ENCODE measurements around the gene UBA7. TPM values are rescaled to one million over a fixed set of nuclear protein-coding genes. Genes with fewer than 3 reads are reported as not detected.
"Not testable (repeated sequence)": the region's sequence is repeated elsewhere in the genome, so short reads cannot be mapped to it uniquely, and the experiment has no call there.

UBA7 gene
- total RNA-seq, 1 experiment from 2014 or later, result 13.0 TPM

DNA sequence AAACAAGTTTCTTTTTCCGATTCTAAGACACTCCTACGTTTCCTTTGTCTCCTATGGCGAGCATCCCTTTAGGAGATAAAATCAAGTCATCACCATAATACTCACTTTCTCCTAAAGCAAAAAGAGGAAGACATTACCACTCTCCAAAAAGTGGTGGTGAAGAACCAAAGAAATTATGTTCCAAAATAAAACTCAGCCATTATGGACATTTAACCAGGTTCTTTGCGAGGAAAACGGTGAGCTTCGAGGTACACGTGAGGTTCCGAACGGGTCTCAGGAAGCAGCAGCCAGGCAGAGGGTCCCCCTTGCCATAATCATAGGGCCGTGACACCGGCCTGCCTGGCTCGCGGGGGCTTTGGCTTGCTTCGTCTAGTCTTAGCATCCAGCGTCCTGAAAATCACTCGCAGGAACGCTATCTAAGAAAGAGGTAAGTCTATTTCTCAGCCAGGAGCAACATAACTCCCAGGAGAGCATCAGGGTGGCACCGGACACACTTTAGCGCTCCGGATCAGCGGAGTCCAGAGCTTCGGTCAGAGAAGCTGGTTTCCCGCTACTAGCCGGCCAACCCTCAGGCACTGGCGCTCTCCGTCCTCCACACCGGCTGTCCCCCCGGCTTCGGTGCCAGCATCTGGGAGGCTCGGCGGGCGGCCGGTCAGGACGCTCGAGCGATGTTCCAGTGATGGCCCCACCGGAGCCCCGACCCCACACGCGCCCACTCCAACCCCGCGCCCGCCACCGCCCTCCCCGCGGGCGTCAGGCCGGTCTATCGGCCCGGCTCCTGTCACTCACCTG, 28.0 kb downstream of the UBA7 start:
- DNase-seq (ENCODE audit: low read depth), result peak; percentile 30

DNA sequence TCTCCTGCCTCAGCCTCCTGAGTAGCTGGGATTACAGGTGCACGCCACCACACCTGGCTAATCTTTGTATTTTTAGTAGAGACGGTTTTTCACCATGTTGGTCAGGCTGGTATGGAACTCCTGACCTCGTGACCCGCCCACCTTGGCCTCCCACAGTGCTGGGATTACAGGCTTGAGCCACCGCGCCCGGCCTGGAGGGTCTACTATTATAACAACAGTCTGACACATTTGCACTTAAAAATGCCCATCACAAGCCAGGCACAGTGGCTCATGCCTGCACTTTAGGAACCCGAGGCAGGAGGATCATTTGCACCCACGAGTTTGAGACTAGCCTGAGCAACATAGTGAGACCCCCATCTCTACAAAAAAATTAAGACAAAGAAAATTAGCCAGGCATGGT, 31.5 kb downstream of the UBA7 start:
- not testable (repeated sequence) for DNase-seq (ENCODE audit: low read depth)

DNA sequence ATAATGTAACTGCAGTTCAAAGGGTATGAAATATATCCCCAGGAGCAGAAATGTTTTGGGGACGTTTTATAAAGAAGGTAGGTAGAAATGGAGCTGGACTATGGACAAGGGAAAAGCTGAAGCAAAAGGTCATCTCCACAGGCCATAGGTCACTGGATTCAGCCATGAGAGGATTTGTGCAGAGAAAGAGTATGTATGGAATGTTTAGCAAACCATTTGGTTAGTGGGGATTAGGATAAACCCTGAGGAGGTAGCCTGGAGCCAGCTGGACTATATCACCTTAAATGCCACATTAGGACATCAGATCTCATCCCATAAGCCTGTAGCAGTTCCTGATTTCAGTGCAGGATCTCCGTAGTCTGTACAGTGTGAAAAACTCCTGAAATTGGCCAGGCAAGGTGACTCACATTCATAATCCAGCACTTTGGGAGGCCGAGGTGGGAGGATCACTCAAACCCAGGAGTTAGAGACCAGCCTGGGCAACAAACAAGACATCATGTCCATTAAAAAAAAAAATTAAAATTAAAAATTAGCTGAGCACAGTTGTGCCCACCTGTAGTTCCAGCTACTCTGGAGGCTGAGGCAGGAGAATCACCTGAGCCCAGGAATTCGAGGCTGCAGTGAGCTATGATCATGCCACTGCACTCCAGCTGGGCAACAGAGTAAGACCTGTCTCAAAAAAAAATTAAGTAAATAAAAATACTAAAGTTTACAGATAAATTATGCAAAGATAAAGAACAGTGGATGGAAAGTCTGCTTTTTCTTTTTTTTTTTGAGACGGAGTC, 32.1 kb downstream of the UBA7 start:
- no peak for DNase-seq (ENCODE audit: low read depth)

DNA sequence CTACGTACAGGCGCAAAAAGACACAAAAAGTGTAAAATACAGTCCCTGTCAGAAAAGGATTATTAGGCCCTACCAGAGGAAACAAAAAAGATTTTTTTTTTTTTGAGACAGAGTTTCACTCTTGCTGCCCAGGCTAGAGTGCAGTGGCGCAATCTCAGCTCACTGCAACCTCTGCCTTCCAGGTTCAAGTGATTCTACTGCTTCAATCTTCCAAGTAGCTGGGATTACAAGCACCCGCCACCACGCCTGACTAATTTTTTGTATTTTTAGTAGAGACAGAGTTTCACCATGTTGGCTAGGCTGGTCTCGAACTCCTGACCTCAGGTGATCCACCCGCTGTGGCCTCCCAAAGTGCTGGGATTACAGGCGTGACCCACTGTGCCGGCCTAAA, 32.8 kb downstream of the UBA7 start:
- not testable (repeated sequence) for DNase-seq (ENCODE audit: low read depth)

DNA sequence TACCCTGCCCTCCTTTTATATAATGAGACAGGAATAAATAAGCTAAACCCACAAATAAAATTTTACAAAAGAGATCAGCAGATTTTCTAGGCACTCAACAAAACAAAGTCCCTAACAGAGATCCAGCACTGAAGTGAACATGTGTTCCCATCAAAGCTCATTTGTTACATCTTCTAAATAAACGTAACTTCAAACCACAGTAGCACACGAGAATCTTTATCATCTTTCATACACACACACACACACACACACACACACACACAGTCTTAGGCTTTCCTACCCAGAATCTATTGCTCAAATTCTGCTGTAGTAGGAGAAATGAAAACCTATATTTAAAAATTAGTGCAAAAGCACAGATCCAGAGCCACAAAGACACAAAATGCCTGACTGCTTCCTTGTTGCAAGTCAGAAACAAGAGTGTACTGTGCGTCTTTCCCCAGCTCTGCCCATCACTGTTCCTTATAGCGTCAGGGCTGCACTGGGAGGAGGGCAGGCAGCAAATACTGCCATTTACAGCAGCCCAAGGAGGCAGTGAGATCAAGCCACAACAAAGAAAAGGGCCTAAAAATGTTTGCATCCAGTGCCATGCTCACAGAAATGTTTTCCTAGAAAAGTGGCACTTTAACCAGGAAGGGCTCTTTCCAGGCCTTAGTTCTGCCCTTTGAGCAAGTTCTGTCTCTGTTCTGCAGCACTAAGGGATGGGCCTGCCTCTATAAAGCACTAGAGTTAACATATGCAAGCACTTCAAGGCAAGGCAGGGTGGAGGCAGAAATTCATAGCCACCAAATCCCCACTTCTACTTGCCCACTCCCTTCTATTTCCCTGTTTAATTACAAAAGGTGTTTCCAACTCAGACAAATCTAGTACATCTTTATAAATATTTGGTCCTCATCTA, 33.4 kb downstream of the UBA7 start:
- DNase-seq (ENCODE audit: low read depth), result no peak

DNA sequence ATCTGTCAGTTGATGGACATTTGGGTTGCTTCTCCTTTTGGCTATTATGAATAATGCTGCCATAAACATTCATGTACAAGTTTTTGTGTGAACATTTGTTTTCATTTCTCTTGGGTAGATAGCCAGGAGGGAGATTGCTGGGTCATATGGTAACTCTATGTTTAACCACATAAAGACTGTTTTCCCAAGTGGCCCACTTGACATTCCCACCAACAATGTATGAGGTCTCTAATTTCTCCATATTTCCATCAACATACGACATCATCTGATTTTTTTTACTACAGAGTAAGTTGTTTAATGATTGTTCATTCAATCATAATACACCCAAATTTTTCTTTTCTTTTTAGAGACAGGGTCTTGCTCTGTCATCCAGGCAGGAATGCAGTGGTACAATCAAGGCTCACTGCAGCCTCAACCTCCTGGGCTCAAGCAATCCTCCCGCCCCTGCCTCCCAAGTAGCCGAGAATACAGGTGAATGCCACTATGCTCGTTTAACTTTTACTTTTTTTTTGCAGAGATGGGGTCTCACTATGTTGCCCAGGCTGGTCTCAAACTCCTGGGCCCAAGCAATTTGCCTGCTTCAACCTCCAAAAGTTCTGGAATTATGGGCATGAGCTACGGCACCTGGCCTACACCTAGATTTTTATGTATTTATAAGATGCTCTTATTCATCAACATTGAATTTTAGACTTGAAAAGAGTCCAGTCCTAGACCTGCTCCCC, 34.2 kb downstream of the UBA7 start:
- no peak for DNase-seq (ENCODE audit: low read depth)

DNA sequence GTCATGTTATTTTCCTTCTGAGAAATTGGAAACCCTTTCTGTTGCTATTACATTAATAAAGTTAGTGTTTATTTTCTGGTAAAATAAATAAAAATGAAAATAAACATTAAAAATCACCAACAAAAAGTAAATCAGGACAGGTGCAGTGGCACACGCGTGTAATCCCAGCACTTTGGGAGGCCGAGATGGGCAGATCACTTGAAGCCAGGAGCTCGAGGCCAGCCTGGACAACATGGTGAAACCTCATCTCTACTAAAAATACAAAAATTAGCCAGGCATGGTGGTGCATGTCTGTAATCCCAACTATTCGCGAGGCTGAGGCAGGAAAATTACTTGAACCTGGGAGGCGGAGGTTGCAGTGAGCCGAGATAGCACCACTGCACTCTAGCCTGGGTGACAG, 37.7 kb downstream of the UBA7 start:
- DNase-seq (ENCODE audit: low read depth), result not testable (repeated sequence)

DNA sequence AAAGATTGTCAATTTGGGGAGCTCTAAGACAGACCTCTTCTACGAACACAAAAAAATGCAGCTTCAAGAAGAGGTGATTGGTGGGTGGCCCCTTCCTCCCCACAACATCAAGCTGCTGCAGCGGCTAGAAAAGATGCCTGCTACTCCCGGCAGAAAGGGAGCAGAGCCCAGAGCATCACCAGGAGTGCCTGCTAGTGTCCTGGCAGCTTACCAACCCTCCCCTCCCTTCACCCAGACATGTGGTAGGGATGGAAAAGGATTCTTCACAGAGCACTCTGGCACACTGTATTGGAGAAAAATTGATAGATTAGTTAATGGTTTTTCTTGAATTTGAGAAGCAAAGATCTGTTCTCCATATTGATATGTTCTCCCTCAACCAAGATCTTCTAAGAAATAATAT, 38.2 kb downstream of the UBA7 start:
- DNase-seq (ENCODE audit: low read depth), result no peak

DNA sequence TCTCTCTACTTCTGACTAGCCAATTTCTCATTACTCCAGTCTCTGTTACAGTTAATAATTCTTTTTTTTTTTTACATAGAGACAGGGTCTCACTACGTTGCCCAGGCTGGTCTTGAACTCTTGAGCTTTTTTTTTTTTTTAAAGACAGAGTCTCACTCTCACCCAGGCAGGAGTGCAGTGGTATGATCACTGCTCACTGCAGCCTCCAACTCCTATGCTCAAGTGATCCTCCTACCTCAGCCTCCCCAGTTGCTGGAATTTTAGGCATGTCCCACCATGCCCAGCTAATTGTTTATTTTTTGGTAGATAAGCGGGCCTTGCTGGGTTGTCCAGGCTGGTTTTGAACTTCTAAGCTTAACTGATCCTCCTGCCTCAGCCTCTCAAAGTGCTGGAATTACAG, 41.0 kb downstream of the UBA7 start:
- no peak for DNase-seq (ENCODE audit: low read depth)

DNA sequence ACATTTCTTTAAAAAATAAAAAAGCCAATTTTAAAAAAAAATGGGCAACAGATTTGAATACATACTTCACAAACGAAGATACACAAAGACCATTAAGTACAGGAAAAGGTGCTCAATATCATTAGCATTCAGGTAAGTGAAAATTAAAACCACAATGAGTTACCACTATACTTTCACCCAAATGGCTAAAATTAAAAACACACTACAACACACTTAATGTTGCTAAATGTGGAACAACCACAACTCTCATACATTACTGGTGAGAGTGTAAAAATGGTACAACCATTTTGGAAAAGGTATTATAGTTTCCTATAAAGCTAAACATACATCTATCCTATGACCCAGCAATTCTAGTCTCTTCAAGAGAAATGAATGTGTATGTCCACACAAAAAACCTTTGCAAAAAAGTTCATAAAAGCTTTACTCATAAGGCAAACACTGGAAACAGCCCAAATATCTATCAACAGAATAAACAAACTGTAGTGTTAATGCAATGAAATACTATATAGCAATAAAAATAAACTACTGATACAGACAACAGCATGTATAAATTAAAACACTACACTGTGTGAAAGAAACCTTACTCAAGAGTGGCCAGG, 42.3 kb downstream of the UBA7 start:
- DNase-seq (ENCODE audit: low read depth), result no peak

DNA sequence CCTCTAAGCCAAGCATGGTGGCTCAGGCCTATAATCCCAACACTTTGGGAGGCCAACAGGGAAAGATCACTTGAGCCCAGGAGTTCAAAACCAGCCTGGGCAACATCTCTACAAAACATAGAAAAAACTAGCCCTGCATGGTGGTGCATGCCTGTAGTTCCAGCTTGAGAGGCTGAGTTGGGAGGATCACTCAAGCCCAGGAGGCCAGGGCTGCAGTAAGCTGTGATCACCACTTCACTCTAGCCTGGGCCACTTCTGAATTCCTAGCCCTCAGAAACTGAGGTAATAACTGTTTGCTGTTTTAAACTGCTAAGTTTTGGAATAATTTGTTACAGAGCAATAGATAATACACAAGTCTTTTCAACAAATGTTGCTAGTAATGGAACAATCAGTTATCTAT, 43.8 kb downstream of the UBA7 start:
- DNase-seq (ENCODE audit: low read depth), result no peak

DNA sequence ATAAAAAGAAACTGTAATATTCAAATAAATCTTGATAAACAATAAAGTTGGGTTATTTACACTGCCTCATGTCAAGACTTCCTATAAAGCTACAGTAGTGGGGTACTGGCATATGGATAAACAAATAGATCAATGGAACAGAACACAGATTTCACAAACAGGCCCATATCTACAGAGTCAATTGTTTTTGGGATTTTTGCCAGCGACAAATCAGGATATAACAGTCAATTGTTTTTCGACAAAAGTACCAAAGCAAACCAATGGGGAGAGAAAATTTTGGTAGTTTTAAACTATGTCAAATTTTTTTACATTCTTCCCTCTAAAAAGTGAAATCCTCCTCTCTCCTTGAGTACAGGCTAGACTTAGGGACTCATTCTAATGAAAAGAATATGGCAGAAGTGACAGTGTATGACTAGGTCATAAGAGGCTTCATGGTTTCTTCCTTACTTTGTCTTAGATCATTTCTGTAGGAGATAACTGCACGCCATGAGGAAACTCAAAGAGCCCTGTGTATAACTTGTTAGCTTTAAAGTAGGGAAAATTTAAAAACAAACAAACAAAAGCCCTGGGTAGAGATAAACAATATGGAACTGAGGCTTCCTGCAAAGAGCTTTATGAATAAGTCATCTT, 44.4 kb downstream of the UBA7 start:
- no peak for DNase-seq (ENCODE audit: low read depth)

DNA sequence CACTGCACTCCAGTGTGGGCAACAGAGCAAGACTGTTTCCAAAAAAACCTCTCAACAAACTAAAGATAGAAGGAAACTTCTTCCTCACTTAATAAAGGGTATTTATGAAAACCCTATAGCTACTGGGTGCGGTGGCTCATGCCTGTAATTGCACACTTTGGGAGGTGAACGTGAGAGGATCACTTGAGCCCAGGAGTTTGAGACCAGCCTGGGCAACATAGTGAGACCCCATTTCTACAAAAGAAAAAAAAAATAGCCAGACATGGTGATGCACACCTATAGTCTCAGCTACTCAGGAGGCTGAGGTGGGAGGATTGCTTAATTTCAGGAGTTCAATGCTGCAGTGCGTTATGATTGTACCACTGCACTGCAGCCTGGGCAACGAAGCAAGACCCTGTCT, 49.8 kb downstream of the UBA7 start:
- DNase-seq (ENCODE audit: low read depth), result no peak

DNA sequence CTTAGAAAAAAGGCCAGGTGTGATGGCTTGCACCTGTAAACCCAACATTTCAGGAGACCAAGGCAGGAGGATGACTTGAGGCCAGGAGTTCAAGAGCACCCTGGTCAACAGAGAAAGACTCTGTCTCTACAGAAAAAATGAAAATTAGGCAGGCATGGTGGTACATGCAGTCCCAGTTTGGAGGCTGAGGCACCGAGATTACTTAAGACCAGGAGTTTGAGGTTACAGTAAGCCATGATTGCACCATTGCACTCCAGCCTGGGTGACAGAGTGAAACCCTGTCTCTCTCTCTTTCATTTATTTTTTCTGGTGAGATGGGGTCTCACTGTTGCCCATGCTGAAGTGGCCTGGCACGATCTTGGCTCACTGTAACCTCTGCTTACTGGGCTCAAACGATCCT, 52.1 kb downstream of the UBA7 start:
- no peak for DNase-seq (ENCODE audit: low read depth)

DNA sequence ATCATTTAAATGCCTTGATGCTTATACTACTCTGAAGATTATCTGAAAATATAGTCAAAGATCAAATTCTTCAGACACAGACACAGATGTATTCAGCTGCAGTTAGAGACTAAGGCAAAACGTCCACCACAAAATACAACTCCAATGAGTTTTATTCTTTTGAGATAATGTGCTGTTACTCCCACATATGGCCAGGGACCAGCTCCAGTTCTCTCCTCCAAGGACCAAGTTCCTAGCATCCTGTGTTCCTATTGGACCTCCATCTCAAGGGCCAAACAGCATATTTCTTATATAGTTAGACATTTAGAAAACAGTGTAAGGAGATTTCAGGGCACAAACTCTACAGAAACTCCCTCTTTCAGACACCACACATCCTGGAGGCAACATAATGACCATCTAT, 54.5 kb downstream of the UBA7 start:
- no peak for DNase-seq (ENCODE audit: low read depth)

DNA sequence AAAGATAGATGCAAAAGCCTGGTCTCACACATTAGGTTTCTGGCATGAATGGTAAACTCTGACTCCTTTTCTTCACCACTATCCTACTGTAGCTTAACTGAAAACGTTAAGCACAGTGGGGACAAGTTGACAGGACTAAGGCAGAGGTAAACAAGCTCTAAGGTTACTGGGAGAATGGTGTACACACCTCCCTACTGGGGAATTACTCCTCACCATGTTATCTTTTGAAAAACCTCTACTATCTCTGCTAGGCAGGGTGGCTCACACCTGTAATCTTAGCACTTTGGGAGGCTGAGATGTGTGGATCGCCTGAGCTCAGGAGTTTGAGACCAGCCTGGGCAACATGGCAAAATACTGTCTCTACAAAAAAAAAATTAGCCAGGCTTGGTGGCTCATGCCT, 56.6 kb downstream of the UBA7 start:
- DNase-seq (ENCODE audit: low read depth), result no peak

DNA sequence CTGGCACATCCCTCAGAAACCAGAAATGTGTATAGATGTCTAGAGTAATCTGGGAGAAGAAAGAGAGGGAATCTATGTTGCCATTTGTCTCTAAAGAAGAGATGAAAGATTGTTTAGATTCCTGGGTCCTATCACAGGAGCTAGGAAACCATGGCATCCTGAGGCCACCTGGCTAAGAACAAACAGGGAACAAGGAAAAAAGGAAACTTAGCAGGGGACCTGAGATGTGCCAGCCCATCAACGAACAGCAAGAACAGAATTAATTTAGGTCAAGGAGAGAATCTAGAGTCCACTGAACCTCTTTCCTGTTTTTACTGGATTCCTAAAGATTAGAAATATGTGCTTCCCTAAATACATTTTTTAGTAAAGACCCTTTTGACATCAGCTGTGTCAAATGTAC, 57.7 kb downstream of the UBA7 start:
- DNase-seq (ENCODE audit: low read depth), result no peak
